DOHH2 (cell line): ENCODE measurements around the gene CCT8.

Source experiments
- EZH2phosphoT487 ChIP-seq: fragments of 200-600 bp; sonication (generic); IDR thresholded peaks from 2 replicates; pipeline ENCODE4 v1.6.1; 2017; ENCODE audit warnings: borderline replicate concordance, mild to moderate bottlenecking, antibody characterized with exemption, low read length, moderate library complexity, mixed read lengths
- TF ChIP-seq, protein P1 (sequence below): fragments of 200-600 bp; sonication (generic); IDR thresholded peaks from one replicate; pipeline ENCODE4 v1.5.1; 2014; ENCODE audit warnings: antibody characterized with exemption, mild to moderate bottlenecking, low read depth, low read length; ENCODE audit not compliant: poor library complexity, severe bottlenecking

DNA sequence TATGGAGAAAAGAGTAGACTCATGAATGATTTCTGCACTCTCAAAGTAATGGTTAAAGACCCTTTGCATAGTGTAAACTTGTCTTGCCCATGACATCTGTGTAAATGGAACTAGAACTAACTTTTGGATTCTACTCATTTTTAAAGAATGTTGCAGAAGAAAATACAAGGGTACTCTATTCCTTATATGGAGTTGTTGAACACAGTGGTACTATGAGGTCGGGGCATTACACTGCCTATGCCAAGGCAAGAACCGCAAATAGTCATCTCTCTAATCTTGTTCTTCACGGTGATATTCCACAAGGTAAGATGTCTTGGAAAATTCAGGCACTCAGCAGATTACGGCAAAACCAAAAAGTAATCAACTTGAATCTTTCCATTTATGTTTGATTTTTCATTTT is 19.8 kb downstream of the CCT8 start:
- TF ChIP-seq EZH2phosphoT487, result no peak
- TF ChIP-seq, protein P1, sequence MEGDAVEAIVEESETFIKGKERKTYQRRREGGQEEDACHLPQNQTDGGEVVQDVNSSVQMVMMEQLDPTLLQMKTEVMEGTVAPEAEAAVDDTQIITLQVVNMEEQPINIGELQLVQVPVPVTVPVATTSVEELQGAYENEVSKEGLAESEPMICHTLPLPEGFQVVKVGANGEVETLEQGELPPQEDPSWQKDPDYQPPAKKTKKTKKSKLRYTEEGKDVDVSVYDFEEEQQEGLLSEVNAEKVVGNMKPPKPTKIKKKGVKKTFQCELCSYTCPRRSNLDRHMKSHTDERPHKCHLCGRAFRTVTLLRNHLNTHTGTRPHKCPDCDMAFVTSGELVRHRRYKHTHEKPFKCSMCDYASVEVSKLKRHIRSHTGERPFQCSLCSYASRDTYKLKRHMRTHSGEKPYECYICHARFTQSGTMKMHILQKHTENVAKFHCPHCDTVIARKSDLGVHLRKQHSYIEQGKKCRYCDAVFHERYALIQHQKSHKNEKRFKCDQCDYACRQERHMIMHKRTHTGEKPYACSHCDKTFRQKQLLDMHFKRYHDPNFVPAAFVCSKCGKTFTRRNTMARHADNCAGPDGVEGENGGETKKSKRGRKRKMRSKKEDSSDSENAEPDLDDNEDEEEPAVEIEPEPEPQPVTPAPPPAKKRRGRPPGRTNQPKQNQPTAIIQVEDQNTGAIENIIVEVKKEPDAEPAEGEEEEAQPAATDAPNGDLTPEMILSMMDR, result no peak
